ENCODE measurements around the gene PDE3A.

Gene PDE3A

GRCh38 chr12:20696181-20696905, 328.0 kb downstream of the PDE3A start:
- H3K4me3 ChIP-seq (replicated peaks; ENCODE audit: low read depth, low read length), result no peak overlapping the region
- TF ChIP-seq, protein P1, sequence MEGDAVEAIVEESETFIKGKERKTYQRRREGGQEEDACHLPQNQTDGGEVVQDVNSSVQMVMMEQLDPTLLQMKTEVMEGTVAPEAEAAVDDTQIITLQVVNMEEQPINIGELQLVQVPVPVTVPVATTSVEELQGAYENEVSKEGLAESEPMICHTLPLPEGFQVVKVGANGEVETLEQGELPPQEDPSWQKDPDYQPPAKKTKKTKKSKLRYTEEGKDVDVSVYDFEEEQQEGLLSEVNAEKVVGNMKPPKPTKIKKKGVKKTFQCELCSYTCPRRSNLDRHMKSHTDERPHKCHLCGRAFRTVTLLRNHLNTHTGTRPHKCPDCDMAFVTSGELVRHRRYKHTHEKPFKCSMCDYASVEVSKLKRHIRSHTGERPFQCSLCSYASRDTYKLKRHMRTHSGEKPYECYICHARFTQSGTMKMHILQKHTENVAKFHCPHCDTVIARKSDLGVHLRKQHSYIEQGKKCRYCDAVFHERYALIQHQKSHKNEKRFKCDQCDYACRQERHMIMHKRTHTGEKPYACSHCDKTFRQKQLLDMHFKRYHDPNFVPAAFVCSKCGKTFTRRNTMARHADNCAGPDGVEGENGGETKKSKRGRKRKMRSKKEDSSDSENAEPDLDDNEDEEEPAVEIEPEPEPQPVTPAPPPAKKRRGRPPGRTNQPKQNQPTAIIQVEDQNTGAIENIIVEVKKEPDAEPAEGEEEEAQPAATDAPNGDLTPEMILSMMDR (IDR thresholded peaks at IDR 0.05; ENCODE audit: low read depth, low read length, missing control alignments), result no peak
- DNase-seq (ENCODE audit: extremely low read depth, low read depth), result no peak

GRCh38 chr12:20701106-20701505, 332.8 kb downstream of the PDE3A start:
- DNase-seq (ENCODE audit: extremely low read depth, low read depth), result no peak
- H3K4me3 ChIP-seq (replicated peaks; ENCODE audit: low read depth, low read length), result no peak overlapping the region
- TF ChIP-seq, protein P1 (IDR thresholded peaks at IDR 0.05; ENCODE audit: low read depth, low read length, missing control alignments), result no peak

GRCh38 chr12:20704860-20705259, 336.5 kb downstream of the PDE3A start:
- TF ChIP-seq, protein P1 (IDR thresholded peaks at IDR 0.05; ENCODE audit: low read depth, low read length, missing control alignments), result no peak
- DNase-seq (ENCODE audit: extremely low read depth, low read depth), result no peak
- H3K4me3 ChIP-seq (replicated peaks; ENCODE audit: low read depth, low read length), result no peak overlapping the region

GRCh38 chr12:20711846-20712245, 343.5 kb downstream of the PDE3A start:
- H3K4me3 ChIP-seq (replicated peaks; ENCODE audit: low read depth, low read length), result no peak overlapping the region
- TF ChIP-seq, protein P1 (IDR thresholded peaks at IDR 0.05; ENCODE audit: low read depth, low read length, missing control alignments), result no peak
- DNase-seq (ENCODE audit: extremely low read depth, low read depth), result no peak

GRCh38 chr12:20716037-20716436, 347.7 kb downstream of the PDE3A start:
- no peak for DNase-seq (ENCODE audit: extremely low read depth, low read depth)
- TF ChIP-seq, protein P1 (IDR thresholded peaks at IDR 0.05; ENCODE audit: low read depth, low read length, missing control alignments), result no peak
- no peak overlapping the region for H3K4me3 ChIP-seq (replicated peaks; ENCODE audit: low read depth, low read length)

- no peak for DNase-seq (ENCODE audit: extremely low read depth, low read depth)
- no peak overlapping the region for H3K4me3 ChIP-seq (replicated peaks; ENCODE audit: low read depth, low read length)
- TF ChIP-seq, protein P1 (IDR thresholded peaks at IDR 0.05; ENCODE audit: low read depth, low read length, missing control alignments), result no peak
These were observed 348.6 kb downstream of the PDE3A start for GRCh38 chr12:20716985-20717384.

DNA sequence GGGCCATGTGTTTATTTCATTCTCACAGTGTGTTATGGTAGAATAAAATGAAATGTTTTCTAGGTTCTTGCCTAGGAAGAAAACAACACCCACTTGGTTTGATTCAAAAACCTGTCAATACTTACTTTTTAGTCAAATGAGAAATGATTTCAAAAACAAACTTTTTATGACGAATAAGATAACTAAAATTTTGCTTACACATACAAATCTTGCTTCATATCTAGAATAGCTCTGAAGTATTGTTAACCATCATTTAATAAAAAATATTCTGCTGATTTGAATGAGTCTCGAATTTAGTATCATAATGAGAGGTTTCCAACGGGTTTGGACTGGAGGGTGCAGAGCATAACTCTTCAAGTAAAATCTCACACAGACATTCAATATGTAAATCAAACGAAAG, 350.0 kb downstream of the PDE3A start:
- TF ChIP-seq, protein P1 (IDR thresholded peaks at IDR 0.05; ENCODE audit: low read depth, low read length, missing control alignments), result no peak

More for the DNA sequence above, 350.0 kb downstream of the PDE3A start:
- no peak for DNase-seq (ENCODE audit: extremely low read depth, low read depth)
- no peak overlapping the region for H3K4me3 ChIP-seq (replicated peaks; ENCODE audit: low read depth, low read length)
